ENCODE data around the gene FTL.
"Not testable (repeated sequence)": the region's sequence is repeated elsewhere in the genome, so short reads cannot be mapped to it uniquely, and the experiment has no call there.

FTL gene

GRCh38 chr19:48965040-48965805 is at the start of gene FTL:
Gene FTL, plus strand, starts transcription at chr19:48965309. Its CDS starts 199 bp downstream, at chr19:48965508.
- TF ChIP-seq CTCF (conservative IDR thresholded peaks at IDR 0.05) = no peak
- peak within 1 kb of the TSS; percentile 87 for H3K27ac ChIP-seq

DNA sequence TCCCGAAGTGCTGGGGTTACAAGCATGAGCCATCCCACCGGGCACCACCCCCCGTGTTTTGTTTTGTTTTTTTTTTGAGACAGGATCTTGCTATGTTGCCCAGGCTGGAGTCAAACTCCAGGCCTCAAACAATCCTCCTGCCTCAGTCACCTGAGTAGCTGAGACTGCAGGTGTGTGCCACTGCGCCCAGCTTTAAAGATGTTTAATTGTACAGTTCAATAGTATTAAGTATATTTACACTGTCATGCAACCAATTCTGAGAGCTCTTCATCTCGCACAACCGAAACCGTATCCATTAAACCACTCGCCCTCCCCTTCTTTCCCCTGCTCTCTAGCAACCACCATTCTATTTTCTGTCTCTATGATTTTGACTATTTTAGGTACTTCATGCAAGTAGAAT is 49.4 kb upstream of the FTL start:
- H3K27ac ChIP-seq = no peak overlapping the region

DNA sequence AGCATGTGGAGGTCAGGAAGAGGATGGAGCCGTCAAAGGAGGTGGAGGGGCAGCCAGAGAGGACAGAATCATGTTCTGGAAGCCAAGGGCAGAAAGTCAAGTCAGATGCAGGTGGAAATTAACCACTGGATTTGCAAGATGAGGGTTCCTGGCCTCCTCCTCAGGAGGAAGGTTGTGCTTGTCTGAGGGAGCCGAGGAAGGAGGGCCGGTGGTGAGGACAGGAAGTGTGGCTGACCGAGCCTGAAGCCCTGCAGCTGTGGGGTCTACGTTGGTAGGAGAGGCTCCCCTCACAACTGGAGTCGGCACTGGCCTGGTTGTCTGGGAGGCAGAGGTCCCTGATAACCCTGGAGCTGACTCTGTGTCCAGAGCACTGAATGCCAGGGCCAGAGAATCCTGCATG is 47.0 kb upstream of the FTL start:
- no peak overlapping the region for H3K27ac ChIP-seq
- TF ChIP-seq CTCF (conservative IDR thresholded peaks at IDR 0.05) = no peak

More for the DNA sequence above, 49.4 kb upstream of the FTL start:
- TF ChIP-seq CTCF (conservative IDR thresholded peaks at IDR 0.05) = no peak

DNA sequence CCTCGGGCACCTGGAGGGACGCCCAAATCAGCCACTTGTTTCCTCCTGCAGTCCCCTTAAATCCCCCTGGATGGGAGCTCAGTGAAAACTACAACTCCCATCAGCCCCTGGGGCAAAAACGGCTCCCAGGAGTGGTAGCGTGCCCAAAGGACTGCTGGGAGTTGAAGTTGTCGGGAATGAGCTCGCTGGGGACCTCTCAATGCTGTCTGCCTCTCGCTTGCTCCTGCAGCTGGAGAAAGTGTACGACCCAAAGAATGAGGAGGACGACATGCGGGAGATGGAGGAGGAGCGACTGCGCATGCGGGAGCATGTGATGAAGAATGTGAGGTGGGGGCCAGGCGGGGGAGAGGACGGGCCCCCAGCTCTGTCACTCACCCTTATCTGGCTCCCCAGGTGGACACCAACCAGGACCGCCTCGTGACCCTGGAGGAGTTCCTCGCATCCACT is 46.3 kb upstream of the FTL start:
- TF ChIP-seq CTCF (conservative IDR thresholded peaks at IDR 0.05) = no peak
- no peak overlapping the region for H3K27ac ChIP-seq

GRCh38 chr19:48919271-48919670 is 45.8 kb upstream of the FTL start:
- not testable (repeated sequence) for H3K27ac ChIP-seq

DNA sequence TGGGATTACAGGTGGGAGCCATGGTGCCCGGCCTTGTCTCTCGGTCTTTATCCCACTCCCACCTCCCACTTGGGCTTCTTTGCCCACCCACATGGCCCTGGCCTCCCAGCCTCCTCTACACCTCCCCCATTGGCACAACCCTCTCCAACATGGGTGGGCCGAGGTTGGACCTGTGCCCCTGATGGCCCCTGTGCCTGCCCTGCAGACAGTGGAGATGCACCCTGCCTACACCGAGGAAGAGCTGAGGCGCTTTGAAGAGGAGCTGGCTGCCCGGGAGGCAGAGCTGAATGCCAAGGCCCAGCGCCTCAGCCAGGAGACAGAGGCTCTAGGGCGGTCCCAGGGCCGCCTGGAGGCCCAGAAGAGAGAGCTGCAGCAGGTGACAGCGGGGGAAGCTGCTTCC is 44.2 kb upstream of the FTL start:
- no peak overlapping the region for H3K27ac ChIP-seq
- no peak for TF ChIP-seq CTCF (conservative IDR thresholded peaks at IDR 0.05)

DNA sequence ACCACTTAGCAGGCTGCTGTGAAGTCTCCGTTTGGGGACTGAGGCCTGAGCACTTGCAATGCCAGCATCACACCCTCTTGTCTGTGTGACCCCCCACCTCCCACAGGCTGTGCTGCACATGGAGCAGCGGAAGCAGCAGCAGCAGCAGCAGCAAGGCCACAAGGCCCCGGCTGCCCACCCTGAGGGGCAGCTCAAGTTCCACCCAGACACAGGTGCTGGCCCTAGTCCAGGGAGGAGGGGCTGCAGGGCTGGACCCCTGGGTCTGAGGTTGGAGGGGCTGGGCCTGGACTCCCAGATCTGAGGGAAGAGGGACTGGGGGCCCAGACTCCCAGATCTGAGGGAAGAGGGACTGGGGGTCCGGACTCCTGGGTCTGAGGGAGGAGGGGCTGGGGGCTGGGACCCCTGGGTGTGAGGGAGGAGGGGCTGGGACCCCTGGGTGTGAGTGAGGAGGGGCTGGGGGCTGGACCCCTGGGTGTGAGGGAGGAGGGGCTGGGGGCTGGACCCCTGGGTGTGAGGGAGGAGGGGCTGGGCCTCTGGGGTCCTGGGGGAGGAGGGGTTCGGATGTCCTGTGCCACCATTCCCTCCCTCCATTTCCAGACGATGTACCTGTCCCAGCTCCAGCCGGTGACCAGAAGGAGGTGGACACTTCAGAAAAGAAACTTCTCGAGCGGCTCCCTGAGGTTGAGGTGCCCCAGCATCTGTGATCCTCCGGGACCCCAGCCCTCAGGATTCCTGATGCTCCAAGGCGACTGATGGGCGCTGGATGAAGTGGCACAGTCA is 43.2 kb upstream of the FTL start:
- TF ChIP-seq CTCF (conservative IDR thresholded peaks at IDR 0.05) = no peak
- no peak overlapping the region for H3K27ac ChIP-seq
